ENCODE measurements around the gene CASZ1. TPM values are rescaled to one million over a fixed set of nuclear protein-coding genes. Genes with fewer than 3 reads are reported as not detected.

CASZ1 gene
- total and polyA plus RNA-seq, 2 donors (not counting 1 experiment from before 2014, with no cell fraction given): 0.34 to 0.50 TPM

DNA sequence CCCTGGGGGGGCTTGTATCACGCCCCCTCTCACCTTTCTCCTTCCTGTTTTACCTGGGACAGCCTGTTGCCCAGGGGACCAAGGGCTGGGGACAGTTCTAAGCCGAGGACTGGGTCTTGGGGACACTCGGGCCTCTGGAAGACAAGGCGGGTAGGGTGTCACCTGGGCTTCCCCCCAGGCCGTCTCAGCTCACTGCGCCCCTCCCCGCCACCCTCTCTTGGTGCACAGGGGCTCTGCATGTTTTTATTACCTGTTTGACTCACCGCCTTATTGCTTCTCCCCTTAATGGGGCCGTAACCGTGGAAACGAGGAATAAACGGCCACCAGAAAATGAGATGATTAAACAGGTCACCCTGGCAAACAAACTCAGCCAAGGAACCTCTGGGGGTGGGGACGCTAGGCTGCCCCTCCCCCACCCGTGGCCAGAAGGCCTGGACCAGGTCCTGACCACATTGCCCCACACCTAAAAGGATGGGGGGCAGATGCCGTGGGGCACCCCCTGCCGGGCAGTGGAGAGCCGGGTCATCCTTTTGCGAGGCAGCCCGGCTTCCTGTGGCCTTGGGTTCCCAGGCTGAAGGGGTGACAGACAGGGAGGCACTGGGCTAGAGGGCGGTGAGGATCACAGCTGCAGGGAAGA is 109.9 kb downstream of the CASZ1 start:
- Histone ChIP-seq H3K36me3 (ENCODE audit: control insufficient read depth, insufficient read depth, low read length) (no peaks in the 10 kb centered on the region), H3K27ac (ENCODE audit: insufficient read depth, low read length) (no peak overlapping the region)
- no peak for TF ChIP-seq EZH2 (IDR thresholded peaks at IDR 0.05; ENCODE audit: low read length, missing control alignments)
- TF ChIP-seq, protein P1, sequence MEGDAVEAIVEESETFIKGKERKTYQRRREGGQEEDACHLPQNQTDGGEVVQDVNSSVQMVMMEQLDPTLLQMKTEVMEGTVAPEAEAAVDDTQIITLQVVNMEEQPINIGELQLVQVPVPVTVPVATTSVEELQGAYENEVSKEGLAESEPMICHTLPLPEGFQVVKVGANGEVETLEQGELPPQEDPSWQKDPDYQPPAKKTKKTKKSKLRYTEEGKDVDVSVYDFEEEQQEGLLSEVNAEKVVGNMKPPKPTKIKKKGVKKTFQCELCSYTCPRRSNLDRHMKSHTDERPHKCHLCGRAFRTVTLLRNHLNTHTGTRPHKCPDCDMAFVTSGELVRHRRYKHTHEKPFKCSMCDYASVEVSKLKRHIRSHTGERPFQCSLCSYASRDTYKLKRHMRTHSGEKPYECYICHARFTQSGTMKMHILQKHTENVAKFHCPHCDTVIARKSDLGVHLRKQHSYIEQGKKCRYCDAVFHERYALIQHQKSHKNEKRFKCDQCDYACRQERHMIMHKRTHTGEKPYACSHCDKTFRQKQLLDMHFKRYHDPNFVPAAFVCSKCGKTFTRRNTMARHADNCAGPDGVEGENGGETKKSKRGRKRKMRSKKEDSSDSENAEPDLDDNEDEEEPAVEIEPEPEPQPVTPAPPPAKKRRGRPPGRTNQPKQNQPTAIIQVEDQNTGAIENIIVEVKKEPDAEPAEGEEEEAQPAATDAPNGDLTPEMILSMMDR (conservative IDR thresholded peaks at IDR 0.05 in 1 of 2, IDR thresholded peaks at IDR 0.05 in 1 of 2; ENCODE audit: low read depth in 1 of 2, low read length in 2 of 2): peak in 1 of 2 donors; percentile 9

DNA sequence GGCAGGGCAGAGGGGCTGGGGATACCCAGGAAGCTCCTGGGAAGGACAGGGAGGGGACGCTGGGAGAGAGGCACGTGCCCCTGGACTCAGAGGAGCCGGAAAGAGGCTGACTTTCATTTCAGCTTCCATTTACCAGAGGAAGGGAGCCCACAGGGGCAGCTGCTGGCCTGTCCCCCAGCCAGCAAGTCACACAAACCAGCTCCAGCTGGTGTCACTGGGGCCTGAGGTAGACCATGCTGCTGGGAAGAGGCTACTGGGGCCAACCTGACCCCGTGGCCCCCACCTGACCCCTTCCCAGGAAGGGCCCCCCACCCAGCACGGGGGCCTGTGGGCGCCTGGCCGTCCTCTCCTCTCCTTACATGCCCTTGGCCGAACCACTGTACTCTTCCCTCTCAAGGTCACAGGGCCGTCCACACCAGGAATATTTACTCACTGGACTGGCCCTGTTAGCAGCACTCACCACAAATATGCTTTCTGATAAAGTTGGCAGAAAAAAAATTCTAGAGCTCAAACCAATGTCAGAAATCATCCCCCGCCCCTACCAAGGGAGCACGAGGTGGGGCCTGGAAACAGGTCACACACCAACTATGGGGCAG is 110.5 kb downstream of the CASZ1 start:
- H3K4me3 ChIP-seq (replicated peaks in 1 of 4; ENCODE audit: control extremely low read depth in 1 of 4, insufficient read depth in 1 of 4, low read depth in 3 of 4, low read length in 4 of 4): no peak overlapping the region
- DNase-seq (ENCODE audit: low read depth in 2 of 2): peak; percentile 21 to 62
- H3K27ac ChIP-seq (ENCODE audit: insufficient read depth, low read length): no peak overlapping the region
- no peaks in the 10 kb centered on the region for H4K20me1 ChIP-seq (ENCODE audit: control insufficient read depth, extremely low read depth, insufficient read depth, low read length)
- H3K4me1 ChIP-seq (ENCODE audit: control insufficient read depth, extremely low read depth, insufficient read depth, low read length): no peaks in the 10 kb centered on the region
- TF ChIP-seq, protein P1 (conservative IDR thresholded peaks at IDR 0.05 in 1 of 2, IDR thresholded peaks at IDR 0.05 in 1 of 2; ENCODE audit: low read depth in 1 of 2, low read length in 2 of 2): no peak
- no peak for TF ChIP-seq EZH2 (IDR thresholded peaks at IDR 0.05; ENCODE audit: low read length, missing control alignments)
- H3K4me2 ChIP-seq (ENCODE audit: extremely low read depth, insufficient read depth, low read length): no peak overlapping the region
- no peaks in the 10 kb centered on the region for H3K27me3 ChIP-seq (ENCODE audit: control insufficient read depth, insufficient read depth, low read length)
- no peak overlapping the region for H2AFZ ChIP-seq (ENCODE audit: low read length)
- H3K9me3 ChIP-seq (ENCODE audit: control insufficient read depth, insufficient read depth, low read depth, low read length): no peaks in the 10 kb centered on the region
- no peaks in the 10 kb centered on the region for H3K79me2 ChIP-seq (ENCODE audit: control insufficient read depth, insufficient read depth, low read length)
- H3K9ac ChIP-seq (ENCODE audit: insufficient read depth, low read length): no peak overlapping the region
- H3K36me3 ChIP-seq (ENCODE audit: control insufficient read depth, insufficient read depth, low read length): no peaks in the 10 kb centered on the region

More for the DNA sequence above, 109.9 kb downstream of the CASZ1 start:
- no peak overlapping the region for H3K9ac ChIP-seq (ENCODE audit: insufficient read depth, low read length)
- DNase-seq (ENCODE audit: low read depth in 2 of 2): no peak
- no peak overlapping the region for H3K4me2 ChIP-seq (ENCODE audit: extremely low read depth, insufficient read depth, low read length)
- H3K4me3 ChIP-seq (replicated peaks in 1 of 4; ENCODE audit: control extremely low read depth in 1 of 4, insufficient read depth in 1 of 4, low read depth in 3 of 4, low read length in 4 of 4): no peak overlapping the region
- H3K79me2 ChIP-seq (ENCODE audit: control insufficient read depth, insufficient read depth, low read length): no peaks in the 10 kb centered on the region
- no peaks in the 10 kb centered on the region for H3K27me3 ChIP-seq (ENCODE audit: control insufficient read depth, insufficient read depth, low read length)
- no peak overlapping the region for H2AFZ ChIP-seq (ENCODE audit: low read length)
- no peaks in the 10 kb centered on the region for H4K20me1 ChIP-seq (ENCODE audit: control insufficient read depth, extremely low read depth, insufficient read depth, low read length)
- H3K9me3 ChIP-seq (ENCODE audit: control insufficient read depth, insufficient read depth, low read depth, low read length): no peaks in the 10 kb centered on the region
- no peaks in the 10 kb centered on the region for H3K4me1 ChIP-seq (ENCODE audit: control insufficient read depth, extremely low read depth, insufficient read depth, low read length)

DNA sequence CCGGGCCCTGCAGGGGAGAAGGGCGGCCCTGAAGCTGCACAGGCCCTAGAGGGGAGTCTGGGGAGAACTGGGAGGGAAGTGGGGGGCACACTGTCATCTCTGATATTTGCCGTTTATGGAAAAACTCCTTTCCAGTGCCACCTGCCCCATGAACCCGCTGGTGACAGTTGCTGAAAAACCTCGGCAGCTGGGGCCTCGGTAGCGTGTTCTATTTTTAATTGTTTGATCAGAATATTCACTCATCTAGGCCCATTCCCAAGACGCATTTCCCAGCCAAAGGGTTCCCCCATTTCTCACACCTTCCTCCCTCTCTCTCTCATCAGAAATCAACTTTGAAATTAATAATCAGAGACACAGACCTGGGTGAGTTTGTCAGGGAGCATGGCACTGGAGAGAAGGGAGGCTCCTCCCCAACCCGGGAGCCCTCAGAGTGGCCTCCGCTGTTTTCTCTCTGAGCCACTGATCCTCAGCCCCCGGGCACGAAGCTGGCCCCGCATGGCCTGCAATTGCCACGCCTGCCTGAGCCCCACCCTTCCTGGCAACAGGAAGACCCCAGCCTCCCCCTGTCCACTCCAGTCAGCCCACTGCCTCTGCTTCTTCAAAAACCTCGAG is 111.1 kb downstream of the CASZ1 start:
- Histone ChIP-seq H3K4me3 (replicated peaks in 1 of 4; ENCODE audit: control extremely low read depth in 1 of 4, insufficient read depth in 1 of 4, low read depth in 3 of 4, low read length in 4 of 4) (no peak overlapping the region), H3K4me2 (ENCODE audit: extremely low read depth, insufficient read depth, low read length) (no peak overlapping the region)

More for the DNA sequence above, 111.1 kb downstream of the CASZ1 start:
- Histone ChIP-seq H4K20me1 (ENCODE audit: control insufficient read depth, extremely low read depth, insufficient read depth, low read length) (no peaks in the 10 kb centered on the region), H3K79me2 (ENCODE audit: control insufficient read depth, insufficient read depth, low read length) (no peaks in the 10 kb centered on the region), H3K4me1 (ENCODE audit: control insufficient read depth, extremely low read depth, insufficient read depth, low read length) (no peaks in the 10 kb centered on the region), H3K9ac (ENCODE audit: insufficient read depth, low read length) (no peak overlapping the region), H3K36me3 (ENCODE audit: control insufficient read depth, insufficient read depth, low read length) (no peaks in the 10 kb centered on the region), H3K9me3 (ENCODE audit: control insufficient read depth, insufficient read depth, low read depth, low read length) (no peaks in the 10 kb centered on the region), H3K27me3 (ENCODE audit: control insufficient read depth, insufficient read depth, low read length) (no peaks in the 10 kb centered on the region), H3K27ac (ENCODE audit: insufficient read depth, low read length) (no peak overlapping the region), H2AFZ (ENCODE audit: low read length) (no peak overlapping the region)
- no peak for TF ChIP-seq EZH2 (IDR thresholded peaks at IDR 0.05; ENCODE audit: low read length, missing control alignments)
- TF ChIP-seq, protein P1 (conservative IDR thresholded peaks at IDR 0.05 in 1 of 2, IDR thresholded peaks at IDR 0.05 in 1 of 2; ENCODE audit: low read depth in 1 of 2, low read length in 2 of 2): no peak
- DNase-seq (ENCODE audit: low read depth in 2 of 2): no peak
